ENCODE data around the gene DEPDC5.

DNA sequence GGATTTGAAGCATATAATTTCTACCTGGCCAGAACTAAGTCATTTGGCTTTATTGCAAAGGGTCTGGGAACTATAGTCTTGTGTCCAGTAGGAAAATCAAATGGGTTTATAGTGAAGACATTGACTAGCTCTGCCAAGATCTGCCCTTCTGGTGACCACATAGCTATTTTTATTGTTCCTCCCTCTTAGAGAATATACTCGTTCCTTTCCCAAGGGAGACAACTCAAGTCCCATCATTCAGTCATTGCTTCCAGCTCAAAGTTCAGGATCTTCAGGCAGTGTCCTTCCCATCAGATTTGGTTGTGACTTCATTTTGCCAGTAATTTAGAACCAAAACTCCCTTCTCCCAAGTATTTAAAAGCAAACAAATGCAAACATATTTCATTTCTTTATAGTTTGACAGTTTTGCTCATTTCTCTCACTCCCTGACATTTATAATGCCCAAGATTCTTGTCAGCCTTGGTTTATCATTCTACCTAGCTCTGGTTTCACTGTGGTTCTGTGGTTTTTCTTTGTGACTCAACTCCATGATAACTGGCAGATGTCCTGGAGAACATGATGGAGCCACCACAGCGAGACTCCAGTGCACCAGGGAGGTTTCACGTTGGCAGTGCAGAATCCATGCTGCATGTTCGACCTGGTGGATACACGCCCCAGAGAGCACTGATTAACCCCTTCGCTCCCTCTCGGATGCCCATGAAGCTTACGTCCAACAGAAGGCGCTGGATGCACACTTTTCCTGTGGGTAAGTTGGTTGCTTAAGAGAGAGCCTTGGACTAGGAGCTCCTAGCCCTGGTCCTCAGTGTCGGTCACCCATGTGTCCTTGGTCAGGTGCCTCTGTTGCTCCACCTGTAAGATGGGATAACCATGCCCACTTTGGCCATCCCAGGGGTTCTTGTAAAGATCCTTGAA is 64.9 kb downstream of the DEPDC5 start:
- TF ChIP-seq POLR2AphosphoS5 (IDR thresholded peaks at IDR 0.05; ENCODE audit: borderline replicate concordance, low read depth, low read length) (no peak), EZH2 (IDR thresholded peaks at IDR 0.05) (no peak), FOXP2 (optimal IDR thresholded peaks at IDR 0.05; ENCODE audit: control extremely low read depth, extremely low read length, insufficient read depth) (no peak)

Measured in SK-N-MC (cell line).